Erythroblast (primary cell): ENCODE results near the gene TPT1.

Experiments
- GATA1 ChIP-seq: IDR thresholded peaks from 2 replicates; pipeline ENCODE4 v1.6.1; 2011; ENCODE audit warnings: low read depth, mild to moderate bottlenecking, control low read depth, low read length, moderate library complexity
- POLR2A ChIP-seq: IDR thresholded peaks from 2 replicates; pipeline ENCODE4 v1.6.1; 2011; ENCODE audit warnings: mild to moderate bottlenecking, low read length

DNA sequence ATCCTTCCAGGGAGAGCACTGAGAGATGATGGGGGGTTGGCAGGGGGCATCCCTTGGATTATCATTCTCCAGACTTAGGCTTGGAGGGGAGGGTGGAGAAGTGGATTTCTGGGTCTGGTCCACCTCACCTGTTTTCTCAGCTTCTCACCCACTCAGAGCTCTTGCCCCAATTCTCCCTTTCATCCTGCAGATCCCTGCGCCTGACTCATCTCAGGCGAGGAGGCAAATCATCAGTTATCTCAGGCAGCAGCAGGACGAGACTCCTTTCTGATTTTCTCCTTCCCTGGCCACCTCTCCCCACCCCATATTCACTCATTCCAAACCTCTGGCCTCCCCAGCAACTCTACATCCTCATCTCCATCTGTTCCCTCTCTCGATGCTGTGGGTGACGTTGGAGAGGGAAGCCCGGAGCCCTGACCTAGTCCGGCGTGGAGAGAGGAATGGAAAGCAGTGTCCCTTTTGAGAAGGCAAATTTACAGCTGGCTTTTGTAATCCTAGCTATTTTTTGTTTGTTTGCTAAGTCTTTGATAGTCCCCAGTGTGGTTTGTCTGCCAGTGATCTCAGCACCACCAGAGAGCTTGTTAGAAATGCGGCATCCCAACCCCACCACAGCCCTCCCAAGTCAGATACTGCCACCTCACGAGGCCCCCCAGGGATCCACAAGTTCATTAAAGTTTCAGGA, 24.0 kb upstream of the TPT1 start:
- TF ChIP-seq POLR2A, result no peak
- no peak for TF ChIP-seq GATA1
